H1 (cell line): ENCODE data around the gene HOXB9. TPM values are rescaled to one million over a fixed set of nuclear protein-coding genes. Genes with fewer than 3 reads are reported as not detected.

Source experiments
- CBX8 ChIP-seq: fragments of 300-800, 300-1000 bp; sonication (generic); IDR thresholded peaks from 2 replicates; pipeline ENCODE4 v1.7.1; 2016; ENCODE audit warnings: low read depth, low read length, borderline replicate concordance
- CHD1 ChIP-seq: IDR thresholded peaks from 2 replicates; pipeline ENCODE4 v1.6.1; 2012; ENCODE audit warnings: low read depth, low read length, improper control_type of control experiment
- FOSL1 ChIP-seq: IDR thresholded peaks from 2 replicates; pipeline ENCODE4 v1.6.1; 2011; ENCODE audit warnings: mild to moderate bottlenecking, low read depth, low read length, moderate library complexity; ENCODE audit not compliant: insufficient read depth
- KDM5A ChIP-seq: fragments of 200-600 bp; IDR thresholded peaks from 2 replicates; pipeline ENCODE4 v1.7.1; 2012; ENCODE audit warnings: mild to moderate bottlenecking, low read length, inconsistent platforms, mixed read lengths
- NRF1 ChIP-seq: IDR thresholded peaks from 2 replicates; pipeline ENCODE4 v1.6.1; 2011; ENCODE audit warnings: mild to moderate bottlenecking, low read depth, low read length, improper control_type of control experiment
- RBBP5 ChIP-seq: IDR thresholded peaks from 2 replicates; pipeline ENCODE4 v1.7.1; 2012; ENCODE audit warnings: low read depth, mild to moderate bottlenecking, inconsistent platforms, low read length, moderate library complexity, borderline replicate concordance
- SIN3A ChIP-seq, 2 experiments: IDR thresholded peaks in 1 of 2; conservative IDR thresholded peaks in 1 of 2; 2 replicates each; pipeline ENCODE4 v1.6.1; 2011 to 2012; ENCODE audit warnings: low read length in 2 of 2, improper control_type of control experiment in 1 of 2, low read depth in 1 of 2, mild to moderate bottlenecking in 1 of 2
- SIX5 ChIP-seq: IDR thresholded peaks from 2 replicates; pipeline ENCODE4 v1.6.1; 2011; ENCODE audit warnings: mild to moderate bottlenecking, low read depth, low read length
- SP4 ChIP-seq: IDR thresholded peaks from 2 replicates; pipeline ENCODE4 v1.6.1; 2012; ENCODE audit warnings: low read length, inconsistent platforms
- polyA plus RNA-seq, 7 experiments: library from polyadenylated mRNA; depleted of rRNA in 3 of 7; stranded (reverse) in 5 of 7; unstranded in 2 of 7; fragments of >200 nt in 5 of 7; fragments of 200-250 nt in 2 of 7; gene quantifications; 1 replicate in 5 of 7; 2 replicates in 1 of 7; 4 replicates in 1 of 7; pipeline versions ENCODE4 v1.2.1 to v1.2.3, GENCODE V29; 2011 to 2013; ENCODE audit warnings: missing spikeins in 2 of 7, mixed read lengths in 2 of 7
- total RNA-seq: library from RNA; stranded (reverse); fragmentation: NEBNext Ultra II Directional; extraction: Animal tissue kit (Norgen Biotek cat#: 25700); gene quantifications from 2 replicates; pipeline ENCODE4 v1.2.1, GENCODE V29; 2021
- TF ChIP-seq, protein P1 (sequence below): fragments of 300-600 bp; sonication (generic); IDR thresholded peaks from 2 replicates; pipeline ENCODE4 v1.7.1; 2012; ENCODE audit warnings: low read length, moderate library complexity, mild to moderate bottlenecking, inconsistent platforms; ENCODE audit not compliant: insufficient replicate concordance

Gene HOXB9
- total and polyA plus RNA-seq, 2 of the 8 experiments (the other 6 are each of a cell fraction or from before 2014, with no cell fraction given) = not detected

DNA sequence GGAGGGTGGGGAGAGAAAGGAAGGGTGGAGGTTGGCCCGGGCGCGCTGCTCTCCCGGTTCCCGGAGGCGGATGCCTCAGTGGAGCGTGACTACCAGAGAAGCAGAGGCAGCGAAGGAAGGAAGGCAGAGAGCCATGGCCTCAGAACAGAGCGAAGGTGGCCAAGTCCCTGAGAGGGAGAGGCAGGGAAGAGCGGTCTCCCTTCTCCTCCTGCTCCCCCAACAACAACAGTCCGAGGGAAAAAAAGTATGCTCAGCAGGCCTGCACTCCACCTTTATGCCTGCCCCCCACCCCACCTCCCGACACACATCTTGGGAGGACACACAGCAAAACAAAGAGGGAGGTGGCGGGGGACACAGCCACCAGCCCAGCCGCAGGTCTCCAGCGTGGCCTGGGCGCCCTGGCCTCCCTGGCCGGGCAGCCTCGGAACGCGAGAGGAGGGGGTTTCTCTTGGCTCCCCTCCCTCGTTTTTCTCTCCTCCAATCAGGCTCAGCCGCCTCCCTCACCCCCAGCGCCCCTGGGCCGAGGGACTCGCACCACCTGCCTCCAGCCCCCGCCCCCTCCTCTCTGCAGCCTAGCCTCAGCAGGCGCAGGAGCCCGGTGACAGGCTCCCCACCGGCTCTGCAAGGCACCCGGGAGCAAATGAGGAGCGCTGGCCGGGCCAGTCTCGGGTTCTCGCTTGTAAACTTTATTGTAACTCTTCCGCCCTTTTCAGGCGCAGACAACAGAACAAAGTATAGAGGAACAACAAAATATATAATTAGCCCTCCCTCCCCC, 14.3 kb downstream of the HOXB9 start (continued):
- TF ChIP-seq, protein P1, sequence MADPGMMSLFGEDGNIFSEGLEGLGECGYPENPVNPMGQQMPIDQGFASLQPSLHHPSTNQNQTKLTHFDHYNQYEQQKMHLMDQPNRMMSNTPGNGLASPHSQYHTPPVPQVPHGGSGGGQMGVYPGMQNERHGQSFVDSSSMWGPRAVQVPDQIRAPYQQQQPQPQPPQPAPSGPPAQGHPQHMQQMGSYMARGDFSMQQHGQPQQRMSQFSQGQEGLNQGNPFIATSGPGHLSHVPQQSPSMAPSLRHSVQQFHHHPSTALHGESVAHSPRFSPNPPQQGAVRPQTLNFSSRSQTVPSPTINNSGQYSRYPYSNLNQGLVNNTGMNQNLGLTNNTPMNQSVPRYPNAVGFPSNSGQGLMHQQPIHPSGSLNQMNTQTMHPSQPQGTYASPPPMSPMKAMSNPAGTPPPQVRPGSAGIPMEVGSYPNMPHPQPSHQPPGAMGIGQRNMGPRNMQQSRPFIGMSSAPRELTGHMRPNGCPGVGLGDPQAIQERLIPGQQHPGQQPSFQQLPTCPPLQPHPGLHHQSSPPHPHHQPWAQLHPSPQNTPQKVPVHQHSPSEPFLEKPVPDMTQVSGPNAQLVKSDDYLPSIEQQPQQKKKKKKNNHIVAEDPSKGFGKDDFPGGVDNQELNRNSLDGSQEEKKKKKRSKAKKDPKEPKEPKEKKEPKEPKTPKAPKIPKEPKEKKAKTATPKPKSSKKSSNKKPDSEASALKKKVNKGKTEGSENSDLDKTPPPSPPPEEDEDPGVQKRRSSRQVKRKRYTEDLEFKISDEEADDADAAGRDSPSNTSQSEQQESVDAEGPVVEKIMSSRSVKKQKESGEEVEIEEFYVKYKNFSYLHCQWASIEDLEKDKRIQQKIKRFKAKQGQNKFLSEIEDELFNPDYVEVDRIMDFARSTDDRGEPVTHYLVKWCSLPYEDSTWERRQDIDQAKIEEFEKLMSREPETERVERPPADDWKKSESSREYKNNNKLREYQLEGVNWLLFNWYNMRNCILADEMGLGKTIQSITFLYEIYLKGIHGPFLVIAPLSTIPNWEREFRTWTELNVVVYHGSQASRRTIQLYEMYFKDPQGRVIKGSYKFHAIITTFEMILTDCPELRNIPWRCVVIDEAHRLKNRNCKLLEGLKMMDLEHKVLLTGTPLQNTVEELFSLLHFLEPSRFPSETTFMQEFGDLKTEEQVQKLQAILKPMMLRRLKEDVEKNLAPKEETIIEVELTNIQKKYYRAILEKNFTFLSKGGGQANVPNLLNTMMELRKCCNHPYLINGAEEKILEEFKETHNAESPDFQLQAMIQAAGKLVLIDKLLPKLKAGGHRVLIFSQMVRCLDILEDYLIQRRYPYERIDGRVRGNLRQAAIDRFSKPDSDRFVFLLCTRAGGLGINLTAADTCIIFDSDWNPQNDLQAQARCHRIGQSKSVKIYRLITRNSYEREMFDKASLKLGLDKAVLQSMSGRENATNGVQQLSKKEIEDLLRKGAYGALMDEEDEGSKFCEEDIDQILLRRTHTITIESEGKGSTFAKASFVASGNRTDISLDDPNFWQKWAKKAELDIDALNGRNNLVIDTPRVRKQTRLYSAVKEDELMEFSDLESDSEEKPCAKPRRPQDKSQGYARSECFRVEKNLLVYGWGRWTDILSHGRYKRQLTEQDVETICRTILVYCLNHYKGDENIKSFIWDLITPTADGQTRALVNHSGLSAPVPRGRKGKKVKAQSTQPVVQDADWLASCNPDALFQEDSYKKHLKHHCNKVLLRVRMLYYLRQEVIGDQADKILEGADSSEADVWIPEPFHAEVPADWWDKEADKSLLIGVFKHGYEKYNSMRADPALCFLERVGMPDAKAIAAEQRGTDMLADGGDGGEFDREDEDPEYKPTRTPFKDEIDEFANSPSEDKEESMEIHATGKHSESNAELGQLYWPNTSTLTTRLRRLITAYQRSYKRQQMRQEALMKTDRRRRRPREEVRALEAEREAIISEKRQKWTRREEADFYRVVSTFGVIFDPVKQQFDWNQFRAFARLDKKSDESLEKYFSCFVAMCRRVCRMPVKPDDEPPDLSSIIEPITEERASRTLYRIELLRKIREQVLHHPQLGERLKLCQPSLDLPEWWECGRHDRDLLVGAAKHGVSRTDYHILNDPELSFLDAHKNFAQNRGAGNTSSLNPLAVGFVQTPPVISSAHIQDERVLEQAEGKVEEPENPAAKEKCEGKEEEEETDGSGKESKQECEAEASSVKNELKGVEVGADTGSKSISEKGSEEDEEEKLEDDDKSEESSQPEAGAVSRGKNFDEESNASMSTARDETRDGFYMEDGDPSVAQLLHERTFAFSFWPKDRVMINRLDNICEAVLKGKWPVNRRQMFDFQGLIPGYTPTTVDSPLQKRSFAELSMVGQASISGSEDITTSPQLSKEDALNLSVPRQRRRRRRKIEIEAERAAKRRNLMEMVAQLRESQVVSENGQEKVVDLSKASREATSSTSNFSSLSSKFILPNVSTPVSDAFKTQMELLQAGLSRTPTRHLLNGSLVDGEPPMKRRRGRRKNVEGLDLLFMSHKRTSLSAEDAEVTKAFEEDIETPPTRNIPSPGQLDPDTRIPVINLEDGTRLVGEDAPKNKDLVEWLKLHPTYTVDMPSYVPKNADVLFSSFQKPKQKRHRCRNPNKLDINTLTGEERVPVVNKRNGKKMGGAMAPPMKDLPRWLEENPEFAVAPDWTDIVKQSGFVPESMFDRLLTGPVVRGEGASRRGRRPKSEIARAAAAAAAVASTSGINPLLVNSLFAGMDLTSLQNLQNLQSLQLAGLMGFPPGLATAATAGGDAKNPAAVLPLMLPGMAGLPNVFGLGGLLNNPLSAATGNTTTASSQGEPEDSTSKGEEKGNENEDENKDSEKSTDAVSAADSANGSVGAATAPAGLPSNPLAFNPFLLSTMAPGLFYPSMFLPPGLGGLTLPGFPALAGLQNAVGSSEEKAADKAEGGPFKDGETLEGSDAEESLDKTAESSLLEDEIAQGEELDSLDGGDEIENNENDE = no peak
- TF ChIP-seq CBX8 (0 out of 2 replicates have a peak, but pooled peaks have one; percentile 76), CHD1 (no peak), SP4 (no peak), SIN3A (conservative IDR thresholded peaks at IDR 0.05 in 1 of 2, IDR thresholded peaks at IDR 0.05 in 1 of 2; ENCODE audit: low read depth in 1 of 2, low read length in 2 of 2) (no peak), NRF1 (no peak), SIX5 (no peak), FOSL1 (no peak), RBBP5 (no peak), KDM5A (no peak)
